ENCODE measurements around the gene FRYL. TPM values are rescaled to one million over a fixed set of nuclear protein-coding genes. Genes with fewer than 3 reads are reported as not detected.

The FRYL gene
- total and polyA plus RNA-seq, 2 of the 13 experiments (the other 11 are each of a cell fraction or from before 2014, with no cell fraction given), result 9.7 to 19.6 TPM

DNA sequence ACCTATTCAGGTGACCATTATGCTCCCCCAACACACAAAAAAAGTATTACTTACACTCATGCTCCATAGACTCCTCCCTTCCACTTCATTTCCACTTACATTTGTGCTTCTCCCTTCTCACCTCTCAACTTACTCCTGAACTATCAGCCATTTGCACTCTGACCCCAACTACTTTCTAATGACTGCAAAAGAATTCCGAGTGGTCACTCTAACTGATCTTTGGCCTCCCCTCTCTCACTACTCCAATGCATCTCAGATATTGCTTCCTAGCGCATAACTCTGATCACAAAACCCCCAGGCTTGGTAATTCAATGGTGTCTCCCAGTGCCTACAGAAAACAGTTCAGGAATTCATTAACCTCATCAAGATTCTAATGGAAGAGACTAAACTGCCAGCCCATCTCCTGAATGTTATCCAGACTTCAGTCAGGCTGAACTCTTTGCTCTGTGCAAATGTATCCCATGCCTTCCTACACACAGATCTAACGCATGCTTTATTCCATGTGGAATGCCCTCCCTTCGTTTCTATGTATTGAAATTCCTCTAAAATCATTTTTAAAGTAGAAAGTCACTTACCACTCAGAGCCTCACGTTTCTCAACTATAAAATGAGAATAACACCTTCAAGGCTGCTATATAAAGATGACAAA lies 61.1 kb downstream of the FRYL start (continued):
- TF ChIP-seq GMEB2 (CRISPR knock-in tag; IDR thresholded peaks at IDR 0.05; ENCODE audit: low read depth) (no peak), ZNF839 (CRISPR knock-in tag; IDR thresholded peaks at IDR 0.05; ENCODE audit: borderline replicate concordance) (no peak), KLF9 (CRISPR knock-in tag; IDR thresholded peaks at IDR 0.05; ENCODE audit: low read depth) (no peak), PITX1 (CRISPR knock-in tag; IDR thresholded peaks at IDR 0.05) (no peak), NR2C2 (CRISPR knock-in tag; IDR thresholded peaks at IDR 0.05; ENCODE audit: borderline replicate concordance) (peak; percentile 71; the same call in 1 of the 2 replicates), ZMYM4 (CRISPR knock-in tag; IDR thresholded peaks at IDR 0.05) (peak; percentile 55; the same call in 1 of the 2 replicates), ATAD3A (CRISPR knock-in tag; IDR thresholded peaks at IDR 0.05) (no peak), CHCHD3 (CRISPR knock-in tag; IDR thresholded peaks at IDR 0.05) (no peak), NCOR1 (IDR thresholded peaks at IDR 0.05; ENCODE audit: borderline replicate concordance, low read length) (0 out of 2 replicates have a peak, but pooled peaks have one; percentile 41), CREB3 (CRISPR knock-in tag; IDR thresholded peaks at IDR 0.05) (no peak), ZNF547 (CRISPR knock-in tag; IDR thresholded peaks at IDR 0.05) (no peak), ZNF160 (CRISPR knock-in tag; IDR thresholded peaks at IDR 0.05) (no peak), GATAD2A (CRISPR knock-in tag; IDR thresholded peaks at IDR 0.05) (no peak), MAZ (IDR thresholded peaks at IDR 0.05; ENCODE audit: borderline replicate concordance, low read depth, low read length) (no peak), MAZ (CRISPR knock-in tag; IDR thresholded peaks at IDR 0.05; ENCODE audit: low read depth) (no peak), ZNF558 (CRISPR knock-in tag; IDR thresholded peaks at IDR 0.05; ENCODE audit: borderline replicate concordance) (no peak), TEAD3 (CRISPR knock-in tag; optimal IDR thresholded peaks at IDR 0.05; ENCODE audit: borderline replicate concordance) (peak; percentile 62), ZFP36L2 (CRISPR knock-in tag; IDR thresholded peaks at IDR 0.05) (no peak), RARG (CRISPR knock-in tag; IDR thresholded peaks at IDR 0.05; ENCODE audit: low read depth) (no peak), ATF7-NPFF (CRISPR knock-in tag; IDR thresholded peaks at IDR 0.05; ENCODE audit: low read depth) (no peak), ZSCAN30 (CRISPR knock-in tag; IDR thresholded peaks at IDR 0.05) (no peak), HOXA5 (CRISPR knock-in tag; IDR thresholded peaks at IDR 0.05) (no peak), HNF4G (IDR thresholded peaks at IDR 0.05; ENCODE audit: borderline replicate concordance, low read depth, low read length) (peak; percentile 71), HNF4G (CRISPR knock-in tag; IDR thresholded peaks at IDR 0.05; ENCODE audit: borderline replicate concordance, low read depth) (no peak; the same call in 1 of the 2 replicates), HHEX (CRISPR knock-in tag; IDR thresholded peaks at IDR 0.05) (peak; percentile 65), POLR2A (IDR thresholded peaks at IDR 0.05; ENCODE audit: insufficient read depth in 1 of 2, low read depth in 2 of 2, low read length in 2 of 2) (no peak), MAF1 (CRISPR knock-in tag; IDR thresholded peaks at IDR 0.05; ENCODE audit: borderline replicate concordance) (no peak)
- TF ChIP-seq, protein P1, sequence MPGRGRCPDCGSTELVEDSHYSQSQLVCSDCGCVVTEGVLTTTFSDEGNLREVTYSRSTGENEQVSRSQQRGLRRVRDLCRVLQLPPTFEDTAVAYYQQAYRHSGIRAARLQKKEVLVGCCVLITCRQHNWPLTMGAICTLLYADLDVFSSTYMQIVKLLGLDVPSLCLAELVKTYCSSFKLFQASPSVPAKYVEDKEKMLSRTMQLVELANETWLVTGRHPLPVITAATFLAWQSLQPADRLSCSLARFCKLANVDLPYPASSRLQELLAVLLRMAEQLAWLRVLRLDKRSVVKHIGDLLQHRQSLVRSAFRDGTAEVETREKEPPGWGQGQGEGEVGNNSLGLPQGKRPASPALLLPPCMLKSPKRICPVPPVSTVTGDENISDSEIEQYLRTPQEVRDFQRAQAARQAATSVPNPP (CRISPR knock-in tag; IDR thresholded peaks at IDR 0.05), result no peak
- TF ChIP-seq, protein P2, sequence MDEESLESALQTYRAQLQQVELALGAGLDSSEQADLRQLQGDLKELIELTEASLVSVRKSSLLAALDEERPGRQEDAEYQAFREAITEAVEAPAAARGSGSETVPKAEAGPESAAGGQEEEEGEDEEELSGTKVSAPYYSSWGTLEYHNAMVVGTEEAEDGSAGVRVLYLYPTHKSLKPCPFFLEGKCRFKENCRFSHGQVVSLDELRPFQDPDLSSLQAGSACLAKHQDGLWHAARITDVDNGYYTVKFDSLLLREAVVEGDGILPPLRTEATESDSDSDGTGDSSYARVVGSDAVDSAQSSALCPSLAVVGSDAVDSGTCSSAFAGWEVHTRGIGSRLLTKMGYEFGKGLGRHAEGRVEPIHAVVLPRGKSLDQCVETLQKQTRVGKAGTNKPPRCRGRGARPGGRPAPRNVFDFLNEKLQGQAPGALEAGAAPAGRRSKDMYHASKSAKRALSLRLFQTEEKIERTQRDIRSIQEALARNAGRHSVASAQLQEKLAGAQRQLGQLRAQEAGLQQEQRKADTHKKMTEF (CRISPR knock-in tag; IDR thresholded peaks at IDR 0.05), result no peak

Data from HepG2 (cell line).